ENCODE measurements around the gene FNDC5.

FNDC5 gene

DNA sequence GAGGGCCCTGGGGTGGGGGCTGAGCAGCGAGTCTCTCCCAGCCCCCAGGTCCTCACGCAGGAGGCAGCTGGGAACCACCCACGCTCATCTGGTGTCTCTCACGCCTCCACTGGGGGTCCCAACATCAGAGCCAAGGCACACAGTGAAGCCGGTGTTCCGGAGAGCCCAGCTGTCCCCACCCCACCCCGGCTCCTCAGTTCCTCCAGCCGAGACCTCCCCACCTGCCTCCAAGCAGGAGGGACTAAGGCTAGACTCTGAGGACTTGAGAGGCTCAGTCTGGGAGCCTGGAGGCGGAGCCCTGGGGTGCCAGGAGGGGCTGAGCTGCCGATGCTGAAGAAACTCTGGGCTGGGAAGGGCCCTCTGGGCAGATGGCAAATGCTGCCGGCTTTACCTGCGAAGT, 14.0 kb upstream of the FNDC5 start:
- in situ Hi-C loops (cut with HindIII; ENCODE audit: low sequenced_read_pairs), result no loop called here

DNA sequence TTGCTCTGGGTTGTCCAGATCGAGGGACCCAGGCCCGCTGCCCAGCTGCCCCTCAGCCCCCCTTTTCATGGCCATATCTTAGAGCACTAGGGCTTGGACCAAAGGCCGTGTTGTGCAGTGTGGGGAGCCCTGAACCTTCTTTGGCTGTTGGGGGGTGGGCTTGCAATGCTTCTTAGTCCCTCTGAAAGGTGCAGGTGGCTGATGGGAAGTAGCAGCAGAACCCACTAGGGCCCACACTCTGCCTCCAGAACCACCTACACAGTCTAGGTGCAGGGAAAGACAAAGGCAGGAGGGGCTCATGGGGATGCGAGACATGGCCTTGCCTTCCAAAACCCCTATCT, 13.3 kb upstream of the FNDC5 start:
- DNase-seq (ENCODE audit: low read depth), result no peak
- H3K4me3 ChIP-seq (ENCODE audit: low read depth, low read length), result no peak overlapping the region
- in situ Hi-C loops (cut with HindIII; ENCODE audit: low sequenced_read_pairs), result no loop called here
- TF ChIP-seq, protein P1, sequence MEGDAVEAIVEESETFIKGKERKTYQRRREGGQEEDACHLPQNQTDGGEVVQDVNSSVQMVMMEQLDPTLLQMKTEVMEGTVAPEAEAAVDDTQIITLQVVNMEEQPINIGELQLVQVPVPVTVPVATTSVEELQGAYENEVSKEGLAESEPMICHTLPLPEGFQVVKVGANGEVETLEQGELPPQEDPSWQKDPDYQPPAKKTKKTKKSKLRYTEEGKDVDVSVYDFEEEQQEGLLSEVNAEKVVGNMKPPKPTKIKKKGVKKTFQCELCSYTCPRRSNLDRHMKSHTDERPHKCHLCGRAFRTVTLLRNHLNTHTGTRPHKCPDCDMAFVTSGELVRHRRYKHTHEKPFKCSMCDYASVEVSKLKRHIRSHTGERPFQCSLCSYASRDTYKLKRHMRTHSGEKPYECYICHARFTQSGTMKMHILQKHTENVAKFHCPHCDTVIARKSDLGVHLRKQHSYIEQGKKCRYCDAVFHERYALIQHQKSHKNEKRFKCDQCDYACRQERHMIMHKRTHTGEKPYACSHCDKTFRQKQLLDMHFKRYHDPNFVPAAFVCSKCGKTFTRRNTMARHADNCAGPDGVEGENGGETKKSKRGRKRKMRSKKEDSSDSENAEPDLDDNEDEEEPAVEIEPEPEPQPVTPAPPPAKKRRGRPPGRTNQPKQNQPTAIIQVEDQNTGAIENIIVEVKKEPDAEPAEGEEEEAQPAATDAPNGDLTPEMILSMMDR (IDR thresholded peaks at IDR 0.05; ENCODE audit: low read depth, low read length, missing control alignments), result no peak

More for the DNA sequence above, 14.0 kb upstream of the FNDC5 start:
- DNase-seq (ENCODE audit: low read depth), result no peak
- H3K4me3 ChIP-seq (ENCODE audit: low read depth, low read length), result no peak overlapping the region
- TF ChIP-seq, protein P1 (IDR thresholded peaks at IDR 0.05; ENCODE audit: low read depth, low read length, missing control alignments), result no peak

DNA sequence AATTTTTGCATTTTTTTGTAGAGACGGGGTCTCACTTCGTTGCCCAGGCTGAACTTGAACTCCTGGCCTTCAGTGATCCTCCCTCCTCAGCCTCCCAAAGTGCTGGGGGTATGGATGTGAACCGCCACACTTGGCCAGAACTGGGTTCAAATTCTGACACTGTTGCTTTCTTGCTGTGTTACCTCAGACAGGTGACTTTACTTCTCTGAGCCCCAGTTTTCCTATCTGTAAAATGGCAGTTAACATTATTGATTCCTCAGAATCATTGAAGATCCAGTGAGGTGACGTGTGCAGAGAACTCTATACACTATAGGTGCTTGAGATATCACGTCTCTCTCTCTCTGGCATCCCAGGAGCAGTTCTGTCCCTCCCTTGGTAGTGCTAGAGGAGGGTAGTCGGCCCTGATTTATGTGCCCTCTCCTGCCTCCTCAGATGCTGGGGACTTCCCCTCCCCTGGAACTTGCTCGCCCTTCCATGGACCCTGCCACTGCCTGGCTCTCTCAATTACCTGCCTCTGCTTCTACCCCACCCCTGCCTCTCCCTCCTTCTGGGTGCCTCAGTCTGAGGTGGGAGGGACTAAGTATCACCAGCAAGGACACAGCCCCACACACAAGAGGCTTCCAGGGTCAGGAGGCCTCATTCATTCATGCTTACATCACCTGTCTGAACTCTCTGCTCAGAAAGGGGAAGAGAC, 12.8 kb upstream of the FNDC5 start:
- DNase-seq (ENCODE audit: low read depth), result no peak
- in situ Hi-C loops (cut with HindIII; ENCODE audit: low sequenced_read_pairs), result no loop called here
- no peak overlapping the region for H3K4me3 ChIP-seq (ENCODE audit: low read depth, low read length)
- TF ChIP-seq, protein P1 (IDR thresholded peaks at IDR 0.05; ENCODE audit: low read depth, low read length, missing control alignments), result no peak

DNA sequence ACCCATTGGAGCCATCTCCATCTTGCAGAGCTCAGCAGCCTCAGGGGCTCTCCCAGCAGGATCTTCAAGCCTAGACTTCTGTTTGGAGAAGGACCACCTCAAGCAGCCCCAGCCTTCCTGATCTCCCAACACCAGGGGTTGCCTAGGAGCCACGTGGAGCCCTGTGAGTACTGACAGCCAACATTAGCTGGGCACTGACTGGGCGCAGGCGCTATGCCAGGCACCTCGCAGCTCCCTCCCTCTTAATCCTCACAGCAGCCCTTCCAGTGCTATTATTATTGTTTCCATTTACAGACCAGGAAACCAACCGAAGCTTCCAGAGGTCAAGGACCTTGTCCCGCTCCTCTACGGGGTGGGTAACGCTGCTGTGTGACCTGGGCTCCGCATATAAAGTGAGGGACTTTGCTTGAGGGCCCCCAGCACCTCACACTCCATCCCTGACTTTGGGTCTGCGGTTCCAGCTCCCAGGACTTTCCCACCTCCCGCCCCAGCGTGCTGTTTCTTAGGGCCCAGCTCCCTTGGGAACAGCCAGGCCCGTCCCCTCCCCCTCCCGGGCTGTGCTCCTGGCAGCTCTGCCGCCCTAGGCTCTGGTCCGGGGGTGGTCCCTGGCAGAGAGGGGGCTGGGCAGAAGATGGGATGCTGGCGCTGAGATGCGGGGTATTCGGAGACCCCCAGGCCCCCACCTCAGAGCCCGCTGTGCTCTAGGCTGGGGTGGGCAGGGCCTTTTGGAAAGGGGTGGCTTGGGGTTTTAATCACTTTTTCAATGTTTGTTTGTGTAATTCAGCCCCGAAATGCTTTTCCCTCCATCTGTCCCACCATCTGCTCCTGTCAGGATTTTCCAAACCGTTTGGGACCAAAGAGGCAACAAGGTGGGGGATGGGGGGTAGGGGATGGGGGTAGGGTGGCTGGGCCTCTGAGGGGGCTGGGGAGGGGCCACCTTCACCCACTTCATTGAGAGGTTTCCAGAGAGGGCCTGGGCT, 11.4 kb upstream of the FNDC5 start:
- no peak for DNase-seq (ENCODE audit: low read depth)
- in situ Hi-C loops (cut with HindIII; ENCODE audit: low sequenced_read_pairs), result no loop called here
- TF ChIP-seq, protein P1 (IDR thresholded peaks at IDR 0.05; ENCODE audit: low read depth, low read length, missing control alignments), result no peak
- no peak overlapping the region for H3K4me3 ChIP-seq (ENCODE audit: low read depth, low read length)

DNA sequence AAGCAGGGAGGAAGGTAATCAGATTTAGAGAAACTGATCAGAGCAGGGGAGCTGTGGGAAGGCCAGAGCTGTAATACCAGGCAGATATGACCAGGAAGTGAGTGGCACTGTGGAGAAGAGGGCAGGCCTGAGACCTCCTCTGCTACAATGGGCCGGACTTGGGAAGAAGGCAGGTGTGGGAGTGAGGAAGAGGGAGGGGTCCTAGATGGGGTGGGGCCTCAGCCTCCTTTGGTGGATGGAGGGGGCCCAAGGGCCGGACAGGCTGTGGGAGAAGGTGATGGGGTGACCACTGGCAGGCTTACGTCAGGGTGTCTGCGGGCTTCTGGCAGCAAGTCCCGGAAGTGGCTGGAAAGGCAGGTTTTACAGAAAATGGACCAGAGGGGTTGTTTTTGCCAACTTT, 10.6 kb upstream of the FNDC5 start:
- no peak overlapping the region for H3K4me3 ChIP-seq (ENCODE audit: low read depth, low read length)
- DNase-seq (ENCODE audit: low read depth), result no peak
- TF ChIP-seq, protein P1 (IDR thresholded peaks at IDR 0.05; ENCODE audit: low read depth, low read length, missing control alignments), result no peak
- in situ Hi-C loops (cut with HindIII; ENCODE audit: low sequenced_read_pairs), result no loop called here

DNA sequence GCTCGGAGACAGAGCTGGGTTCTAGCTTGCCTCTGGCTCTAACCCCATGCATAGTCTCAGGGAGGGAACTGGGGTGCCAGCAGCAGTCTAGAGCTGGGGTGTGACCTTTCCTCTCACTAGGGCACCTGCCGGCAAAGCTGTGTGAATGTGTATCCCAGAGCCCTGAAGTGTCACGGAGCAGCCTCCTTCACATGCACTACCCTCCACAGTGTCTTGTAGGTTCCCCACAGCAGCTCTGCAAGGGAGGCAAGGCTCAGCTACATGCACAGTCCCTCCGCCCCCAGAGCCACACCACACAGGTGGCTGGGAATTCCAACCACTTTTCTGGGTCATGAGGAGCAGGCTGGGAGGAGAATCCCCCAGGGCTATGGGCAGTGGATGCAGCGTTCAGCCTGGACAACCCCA, 7.9 kb upstream of the FNDC5 start:
- TF ChIP-seq, protein P1 (IDR thresholded peaks at IDR 0.05; ENCODE audit: low read depth, low read length, missing control alignments), result no peak
- in situ Hi-C loops (cut with HindIII; ENCODE audit: low sequenced_read_pairs), result no loop called here
- no peak for DNase-seq (ENCODE audit: low read depth)

More for the DNA sequence above, 7.9 kb upstream of the FNDC5 start:
- no peak overlapping the region for H3K4me3 ChIP-seq (ENCODE audit: low read depth, low read length)
